DMS114 treated with DMSO at 0.1 percent for 48 hours (cell line): ENCODE results near the gene ZNF865.

Experiments
- DNase-seq: peaks from one replicate; lab custom pipeline; 2025; ENCODE audit not compliant: unreplicated experiment; lab: John Stamatoyannopoulos, UW

ZNF865 gene

GRCh38 chr19:55605207-55605636 lies 225 bp upstream of the ZNF865 start:
- DNase-seq, result peak; percentile 95

- no peak for DNase-seq
These were observed 982 bp downstream of the ZNF865 start for GRCh38 chr19:55606471-55606787.

- DNase-seq, result no peak
These were observed 1.4 kb downstream of the ZNF865 start for GRCh38 chr19:55606817-55607216.

- DNase-seq, result no peak
These were observed 3.9 kb downstream of the ZNF865 start for GRCh38 chr19:55609326-55609725.

- DNase-seq, result no peak
These were observed 6.0 kb downstream of the ZNF865 start for GRCh38 chr19:55611300-55611982.

GRCh38 chr19:55611983-55612645 lies 6.7 kb downstream of the ZNF865 start:
- DNase-seq, result no peak

- DNase-seq, result no peak
These were observed 7.9 kb downstream of the ZNF865 start for GRCh38 chr19:55613396-55613795.

DNA sequence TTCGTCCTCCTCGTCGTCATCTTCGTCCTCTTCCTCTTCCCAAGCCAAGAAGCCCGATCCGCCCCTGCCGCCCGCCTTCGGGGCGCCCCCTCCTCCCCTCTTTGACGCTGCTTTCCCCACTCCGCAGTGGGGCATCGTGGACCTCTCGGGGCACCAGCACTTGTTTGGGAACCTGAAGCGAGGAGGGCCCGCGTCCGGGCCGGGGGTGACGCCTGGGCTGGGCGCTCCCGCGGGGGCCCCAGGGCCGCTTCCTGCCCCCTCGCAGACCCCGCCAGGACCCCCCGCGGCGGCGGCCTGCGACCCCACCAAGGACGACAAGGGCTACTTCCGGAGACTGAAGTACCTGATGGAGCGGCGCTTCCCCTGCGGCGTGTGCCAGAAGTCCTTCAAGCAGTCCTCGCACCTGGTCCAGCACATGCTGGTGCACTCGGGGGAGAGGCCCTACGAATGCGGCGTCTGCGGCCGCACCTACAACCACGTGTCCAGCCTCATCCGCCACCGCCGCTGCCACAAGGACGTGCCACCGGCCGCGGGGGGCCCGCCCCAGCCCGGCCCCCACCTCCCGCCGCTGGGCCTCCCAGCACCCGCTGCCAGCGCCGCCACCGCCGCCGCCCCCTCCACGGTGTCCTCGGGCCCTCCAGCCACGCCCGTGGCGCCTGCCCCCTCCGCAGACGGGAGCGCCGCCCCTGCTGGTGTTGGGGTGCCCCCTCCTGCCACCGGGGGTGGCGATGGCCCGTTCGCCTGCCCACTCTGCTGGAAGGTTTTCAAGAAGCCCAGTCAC lies 8.7 kb downstream of the ZNF865 start:
- no peak for DNase-seq

GRCh38 chr19:55614711-55615542 lies 9.5 kb downstream of the ZNF865 start:
- DNase-seq, result no peak

DNA sequence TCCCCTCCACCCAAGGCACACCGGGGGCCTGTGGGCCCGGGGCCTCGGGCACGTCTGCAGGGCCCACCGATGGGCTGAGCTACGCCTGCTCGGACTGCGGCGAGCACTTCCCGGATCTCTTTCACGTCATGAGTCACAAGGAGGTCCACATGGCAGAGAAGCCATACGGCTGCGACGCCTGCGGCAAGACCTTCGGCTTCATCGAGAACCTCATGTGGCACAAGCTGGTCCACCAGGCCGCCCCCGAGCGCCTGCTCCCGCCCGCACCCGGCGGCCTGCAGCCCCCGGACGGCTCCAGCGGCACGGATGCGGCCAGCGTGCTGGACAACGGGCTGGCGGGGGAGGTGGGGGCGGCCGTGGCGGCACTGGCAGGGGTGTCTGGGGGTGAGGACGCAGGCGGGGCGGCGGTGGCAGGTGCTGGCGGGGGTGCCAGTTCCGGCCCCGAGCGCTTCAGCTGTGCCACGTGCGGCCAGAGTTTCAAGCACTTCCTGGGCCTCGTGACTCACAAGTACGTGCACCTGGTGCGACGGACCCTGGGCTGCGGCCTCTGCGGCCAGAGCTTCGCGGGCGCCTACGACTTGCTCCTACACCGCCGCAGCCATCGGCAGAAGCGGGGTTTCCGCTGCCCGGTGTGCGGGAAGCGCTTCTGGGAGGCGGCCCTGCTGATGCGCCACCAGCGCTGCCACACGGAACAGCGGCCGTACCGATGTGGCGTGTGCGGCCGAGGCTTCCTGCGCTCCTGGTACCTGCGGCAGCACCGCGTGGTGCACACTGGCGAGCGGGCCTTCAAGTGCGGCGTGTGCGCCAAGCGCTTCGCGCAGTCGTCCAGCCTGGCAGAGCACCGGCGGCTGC lies 10.3 kb downstream of the ZNF865 start:
- no peak for DNase-seq

DNA sequence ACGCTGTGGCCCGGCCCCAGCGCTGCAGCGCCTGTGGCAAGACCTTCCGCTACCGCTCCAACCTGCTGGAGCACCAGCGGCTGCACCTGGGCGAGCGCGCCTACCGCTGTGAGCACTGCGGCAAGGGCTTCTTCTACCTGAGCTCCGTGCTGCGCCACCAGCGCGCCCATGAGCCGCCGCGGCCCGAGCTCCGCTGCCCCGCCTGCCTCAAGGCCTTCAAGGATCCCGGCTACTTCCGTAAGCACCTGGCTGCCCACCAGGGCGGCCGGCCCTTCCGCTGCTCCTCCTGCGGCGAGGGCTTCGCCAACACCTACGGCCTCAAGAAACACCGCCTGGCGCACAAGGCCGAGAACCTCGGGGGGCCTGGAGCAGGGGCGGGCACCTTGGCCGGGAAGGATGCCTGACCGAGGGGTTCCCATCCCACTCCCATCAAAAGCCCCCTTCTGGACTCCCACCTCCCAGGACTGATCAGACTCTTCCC lies 11.0 kb downstream of the ZNF865 start:
- DNase-seq, result no peak

DNA sequence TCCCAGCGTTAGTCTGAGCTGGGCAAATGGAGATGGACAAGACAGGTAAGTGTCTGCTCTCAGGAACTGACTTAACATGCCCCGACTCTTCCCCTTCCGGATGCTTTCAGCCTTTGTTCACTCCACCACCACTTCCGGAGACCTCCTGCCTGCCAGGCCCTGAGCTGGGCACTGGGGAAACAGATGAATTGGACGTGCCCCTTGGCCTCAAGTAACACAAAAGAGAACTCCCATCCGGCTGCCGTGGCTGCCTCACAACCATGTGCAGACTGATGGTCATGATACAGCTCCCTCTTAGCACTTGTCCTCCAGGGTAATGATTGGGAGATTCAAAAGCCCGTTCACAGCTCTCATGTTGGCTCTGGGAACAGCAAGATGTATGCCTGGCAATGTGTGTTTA lies 12.0 kb downstream of the ZNF865 start:
- DNase-seq, result no peak

DNA sequence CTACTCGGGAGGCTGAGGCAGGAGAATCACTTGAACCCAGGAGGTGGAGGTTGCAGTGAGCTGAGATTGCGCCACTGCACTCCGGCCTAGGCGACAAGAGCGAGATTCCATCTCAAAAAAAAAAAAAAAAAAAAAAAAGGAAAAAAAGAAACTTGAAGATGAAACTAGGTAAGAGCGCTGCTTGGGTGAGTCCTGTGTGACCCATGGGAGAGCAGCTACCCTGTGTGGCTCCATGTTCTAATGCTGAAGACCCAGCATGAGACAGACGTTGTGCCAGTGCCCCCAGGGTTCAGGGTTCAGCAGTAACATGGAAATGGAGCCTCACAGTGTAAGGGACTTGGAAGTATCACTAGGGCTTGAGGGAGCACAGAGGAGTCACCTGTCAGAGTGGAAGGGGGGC lies 13.0 kb downstream of the ZNF865 start:
- no peak for DNase-seq

DNA sequence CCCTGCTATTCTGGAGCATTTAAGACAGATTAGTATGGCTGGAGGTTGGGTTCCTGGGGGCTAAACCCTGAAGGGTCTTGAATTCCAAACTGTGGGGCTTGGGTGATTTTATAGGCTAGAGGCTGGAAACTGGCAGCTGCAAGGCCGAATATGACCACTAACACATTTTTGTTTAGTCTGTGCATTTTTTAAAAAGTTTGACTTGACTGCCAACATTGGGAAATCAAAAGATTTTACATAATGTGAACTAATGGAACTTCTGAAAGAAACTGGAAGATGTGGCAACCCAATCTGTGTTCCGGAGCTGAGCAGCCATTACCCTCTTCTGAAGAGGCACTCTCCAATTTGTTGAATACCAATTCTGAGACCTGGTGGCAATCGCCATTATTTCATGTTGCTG lies 13.8 kb downstream of the ZNF865 start:
- no peak for DNase-seq

DNA sequence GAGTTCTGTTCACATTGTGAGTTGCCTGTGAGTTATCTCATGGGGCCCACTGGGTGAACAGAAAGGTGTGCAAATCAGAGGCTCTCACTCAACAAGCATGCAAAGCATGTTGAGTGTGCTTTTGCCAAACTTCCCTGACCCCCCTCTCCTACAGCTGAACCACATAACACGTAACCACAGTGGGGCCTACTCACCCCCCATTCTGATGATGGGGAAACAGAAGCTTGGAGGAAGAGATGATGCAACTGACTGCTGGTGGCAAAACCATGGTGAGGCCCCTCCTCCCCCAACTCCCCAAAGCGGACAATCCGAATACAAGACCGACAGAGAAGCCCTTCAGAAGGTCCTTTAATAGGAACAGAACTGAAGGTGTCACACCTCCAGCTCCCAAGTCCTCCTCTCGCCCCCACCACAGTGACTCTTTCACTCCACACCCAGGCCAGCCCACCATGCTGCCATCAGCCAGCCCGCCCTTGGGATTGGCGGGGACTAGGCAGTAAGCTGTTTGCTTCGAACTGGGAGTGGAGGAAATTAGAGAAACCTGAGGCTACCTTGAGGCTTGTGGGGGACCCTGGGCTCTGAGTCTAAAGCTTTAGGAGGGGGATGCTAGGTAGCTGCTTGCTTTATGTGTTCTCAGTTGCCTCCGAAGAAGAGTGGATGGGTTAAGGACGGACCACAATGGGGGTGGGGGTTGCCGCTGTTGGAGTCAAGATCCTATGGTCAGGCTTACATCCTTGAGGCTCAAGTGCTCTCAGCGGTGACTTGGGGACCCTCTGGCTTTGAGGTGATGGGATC lies 15.2 kb downstream of the ZNF865 start:
- DNase-seq, result no peak

DNA sequence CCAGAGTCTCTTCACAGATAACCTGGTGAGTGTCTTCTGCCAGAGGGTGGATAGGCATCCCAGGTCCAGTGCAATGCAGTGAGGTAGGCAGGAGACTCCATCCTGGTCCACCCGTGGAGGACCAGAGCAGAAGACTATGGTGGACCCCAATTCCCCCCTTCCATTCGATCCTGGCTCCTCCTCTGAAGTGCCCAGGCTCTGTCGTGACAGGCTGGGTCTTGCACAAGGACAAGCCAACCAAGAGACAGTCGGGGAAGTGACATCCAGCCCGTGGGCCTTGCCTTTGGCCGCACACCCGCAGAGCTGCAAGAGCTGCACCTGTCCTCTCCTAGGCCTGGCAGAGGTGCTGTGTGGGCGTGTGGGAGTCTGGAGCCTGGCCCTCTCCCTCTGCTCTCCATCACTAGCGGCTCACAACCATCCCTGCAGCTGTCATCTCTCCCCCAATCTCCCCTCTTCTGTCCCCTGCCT lies 15.8 kb downstream of the ZNF865 start:
- no peak for DNase-seq

- no peak for DNase-seq
These were observed 16.3 kb downstream of the ZNF865 start for GRCh38 chr19:55621673-55622231.

DNA sequence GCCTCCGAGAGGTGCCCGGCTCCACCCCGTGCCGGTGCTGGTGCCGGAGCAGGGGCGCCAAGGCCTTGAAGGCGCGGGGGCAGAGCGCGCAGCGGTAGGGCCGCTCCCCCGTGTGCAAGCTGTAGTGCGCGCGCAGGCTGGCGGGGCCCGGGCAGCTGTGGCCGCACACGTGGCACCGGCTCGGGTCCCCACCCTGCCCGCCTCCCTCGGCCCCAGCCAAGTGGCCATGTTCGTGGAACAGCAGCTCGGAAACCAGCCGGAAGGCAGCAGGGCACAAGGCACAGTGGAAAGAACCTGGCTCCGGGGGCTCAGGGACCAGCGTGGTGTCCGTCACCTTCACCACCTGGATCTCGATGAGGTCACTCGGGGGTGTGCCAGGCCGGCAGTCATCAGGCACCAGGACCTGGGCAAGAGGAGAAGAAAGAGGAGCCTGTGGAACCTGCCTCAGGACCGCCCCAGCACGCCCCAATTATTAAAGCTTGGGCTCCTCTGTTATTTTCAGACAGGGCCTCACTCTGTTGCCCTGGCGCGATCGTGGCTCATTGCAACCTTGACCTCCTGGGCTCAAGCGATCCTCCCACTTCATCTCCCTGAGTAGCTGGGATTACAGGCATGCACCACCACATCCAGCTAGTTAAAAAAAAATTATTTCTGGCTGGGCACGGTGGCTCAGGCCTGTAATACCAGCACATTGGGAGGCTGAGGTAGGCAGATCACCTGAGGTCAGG lies 17.0 kb downstream of the ZNF865 start:
- no peak for DNase-seq
